ENCODE data around the gene HTR6.

Gene HTR6

GRCh38 chr1:19728413-19729145 is 63.9 kb downstream of the HTR6 start:
- H3K4me3 ChIP-seq (ENCODE audit: low read depth, low read length): no peak overlapping the region
- no peak for TF ChIP-seq CTCF (IDR thresholded peaks at IDR 0.05; ENCODE audit: low read depth, low read length, missing control alignments)
- no peak for DNase-seq (ENCODE audit: low read depth)

GRCh38 chr1:19730232-19730631 is 65.6 kb downstream of the HTR6 start:
- TF ChIP-seq CTCF (IDR thresholded peaks at IDR 0.05; ENCODE audit: low read depth, low read length, missing control alignments): no peak
- H3K4me3 ChIP-seq (ENCODE audit: low read depth, low read length): no peak overlapping the region
- no peak for DNase-seq (ENCODE audit: low read depth)

Data from GM12864 (cell line).